WI38 (cell line): ENCODE measurements around the gene FRMD4A.

Experiments used
- H3K4me3 ChIP-seq: 2 replicates; pipeline ENCODE4 v1.5.1; 2011; ENCODE audit warnings: low read depth, mild to moderate bottlenecking, control low read depth, low read length
- TF ChIP-seq, protein P1 (sequence below): IDR thresholded peaks from 2 replicates; pipeline ENCODE4 v1.5.1; 2012; ENCODE audit warnings: low read depth, mild to moderate bottlenecking, control low read depth, low read length

Gene FRMD4A

DNA sequence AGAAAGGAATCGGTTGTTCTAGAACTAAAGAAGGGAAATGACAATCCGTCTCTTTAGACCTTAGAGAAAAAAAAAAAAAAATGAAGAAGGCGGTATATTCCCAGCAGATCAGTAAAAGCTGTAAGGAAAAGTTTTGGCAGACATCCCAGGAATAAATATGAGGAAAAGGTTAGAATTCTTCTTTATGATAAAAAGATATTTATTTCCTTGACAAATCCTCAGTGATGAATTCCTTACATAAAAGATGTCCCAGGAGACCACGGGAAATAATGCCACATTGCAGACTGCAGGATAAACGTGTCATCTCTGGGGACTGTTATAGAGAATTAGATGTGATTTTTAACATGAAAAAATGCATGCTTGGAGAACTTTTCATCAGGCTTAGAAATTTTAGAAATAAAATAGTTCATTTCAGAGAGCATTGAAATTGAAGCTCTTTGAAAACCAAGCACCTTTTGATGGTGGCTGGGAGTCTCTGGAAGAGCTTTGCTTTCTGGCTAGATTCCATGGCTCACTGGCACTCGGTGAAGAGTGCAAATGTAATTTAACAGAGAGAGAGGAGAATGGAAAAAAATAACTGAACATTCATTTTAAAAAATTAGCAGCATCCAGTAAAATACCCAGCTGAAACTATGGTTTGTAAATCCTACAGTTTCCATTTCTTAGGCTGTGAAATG lies 645.8 kb downstream of the FRMD4A start:
- TF ChIP-seq, protein P1, sequence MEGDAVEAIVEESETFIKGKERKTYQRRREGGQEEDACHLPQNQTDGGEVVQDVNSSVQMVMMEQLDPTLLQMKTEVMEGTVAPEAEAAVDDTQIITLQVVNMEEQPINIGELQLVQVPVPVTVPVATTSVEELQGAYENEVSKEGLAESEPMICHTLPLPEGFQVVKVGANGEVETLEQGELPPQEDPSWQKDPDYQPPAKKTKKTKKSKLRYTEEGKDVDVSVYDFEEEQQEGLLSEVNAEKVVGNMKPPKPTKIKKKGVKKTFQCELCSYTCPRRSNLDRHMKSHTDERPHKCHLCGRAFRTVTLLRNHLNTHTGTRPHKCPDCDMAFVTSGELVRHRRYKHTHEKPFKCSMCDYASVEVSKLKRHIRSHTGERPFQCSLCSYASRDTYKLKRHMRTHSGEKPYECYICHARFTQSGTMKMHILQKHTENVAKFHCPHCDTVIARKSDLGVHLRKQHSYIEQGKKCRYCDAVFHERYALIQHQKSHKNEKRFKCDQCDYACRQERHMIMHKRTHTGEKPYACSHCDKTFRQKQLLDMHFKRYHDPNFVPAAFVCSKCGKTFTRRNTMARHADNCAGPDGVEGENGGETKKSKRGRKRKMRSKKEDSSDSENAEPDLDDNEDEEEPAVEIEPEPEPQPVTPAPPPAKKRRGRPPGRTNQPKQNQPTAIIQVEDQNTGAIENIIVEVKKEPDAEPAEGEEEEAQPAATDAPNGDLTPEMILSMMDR, result no peak
- H3K4me3 ChIP-seq, result no peak overlapping the region

- no peak overlapping the region for H3K4me3 ChIP-seq
- TF ChIP-seq, protein P1, result no peak
These were observed 646.4 kb downstream of the FRMD4A start for GRCh38 chr10:13684252-13684791.

GRCh38 chr10:13683017-13683416 lies 647.7 kb downstream of the FRMD4A start:
- H3K4me3 ChIP-seq, result no peak overlapping the region
- TF ChIP-seq, protein P1, result no peak

DNA sequence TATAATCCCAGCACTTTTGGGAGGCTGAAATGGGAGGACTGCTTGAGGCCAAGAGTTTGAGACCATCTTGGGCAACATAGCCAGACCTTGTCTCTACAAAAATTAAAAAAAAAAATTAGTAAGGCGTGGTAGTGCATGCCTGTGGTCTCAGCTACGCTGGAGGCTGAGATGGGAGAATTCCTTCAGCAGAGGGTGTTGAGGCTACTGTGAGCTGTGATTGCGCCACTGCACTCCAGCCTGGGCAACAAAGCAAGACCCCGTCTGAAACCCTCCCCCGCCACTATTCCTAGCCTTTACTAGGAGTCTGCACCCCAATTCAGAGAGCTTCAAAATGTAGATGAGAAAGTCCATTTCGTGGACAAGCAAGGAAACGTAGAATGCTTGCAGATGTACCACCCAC lies 648.8 kb downstream of the FRMD4A start:
- TF ChIP-seq, protein P1, result no peak
- no peak overlapping the region for H3K4me3 ChIP-seq

DNA sequence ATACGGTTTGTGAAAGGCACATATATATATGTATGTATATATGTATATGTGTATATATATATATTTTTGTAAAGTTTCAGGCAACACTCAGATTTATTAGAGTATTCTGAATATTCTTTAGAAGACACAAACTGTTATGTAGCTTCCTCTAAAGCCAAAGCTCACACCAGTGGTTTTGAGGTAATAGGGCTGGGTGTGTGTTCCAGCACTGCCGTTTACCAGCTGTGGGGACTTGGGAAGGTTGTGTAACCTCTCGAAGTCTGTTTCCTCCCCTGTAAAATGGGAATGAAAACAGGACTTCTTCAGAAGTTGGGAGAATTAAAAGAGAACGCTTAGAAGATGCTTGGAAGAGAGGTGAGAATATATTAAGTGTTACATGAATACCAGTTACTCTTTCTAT lies 649.2 kb downstream of the FRMD4A start:
- TF ChIP-seq, protein P1, result no peak
- H3K4me3 ChIP-seq, result no peak overlapping the region

DNA sequence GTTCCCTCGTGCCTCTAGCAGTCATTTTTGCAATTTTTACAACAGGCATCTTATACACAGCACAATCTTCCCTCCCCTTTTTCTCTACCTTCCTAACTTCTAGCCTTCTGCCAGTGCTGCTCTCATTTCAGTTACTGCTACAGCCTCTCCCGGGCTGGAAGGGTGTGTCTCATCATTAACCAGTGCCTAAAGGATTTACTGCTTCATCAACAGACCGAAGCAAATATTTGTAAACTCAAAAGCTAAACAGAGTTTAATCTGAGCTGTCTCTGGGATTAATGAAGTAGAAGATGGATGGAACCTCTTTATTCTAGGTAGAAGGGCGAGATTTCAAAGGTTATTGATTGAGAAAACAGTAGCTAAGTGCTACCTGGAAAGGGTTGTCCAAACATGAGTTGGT lies 649.6 kb downstream of the FRMD4A start:
- TF ChIP-seq, protein P1, result no peak
- no peak overlapping the region for H3K4me3 ChIP-seq

GRCh38 chr10:13678101-13678843 lies 652.5 kb downstream of the FRMD4A start:
- TF ChIP-seq, protein P1, result no peak

More at GRCh38 chr10:13678101-13678843, 652.5 kb downstream of the FRMD4A start:
- H3K4me3 ChIP-seq, result no peak overlapping the region
